Neural cell (in vitro differentiated cells): Measurements from ENCODE around the gene CCDC81. TPM values are rescaled to one million over a fixed set of nuclear protein-coding genes. Genes with fewer than 3 reads are reported as not detected.

Experiments used
- H2AFZ ChIP-seq: fragments of 200-600, 300-800 bp; sonication (generic), shearing (Covaris generic); 2 replicates; pipeline ENCODE4 v1.6.0; 2014; ENCODE audit warnings: low read depth, mild to moderate bottlenecking, antibody characterized with exemption, low read length, moderate library complexity
- H3F3A ChIP-seq: fragments of 200-600 bp; shearing (Covaris generic); 2 replicates; pipeline ENCODE4 v1.6.1; 2016; ENCODE audit warnings: mild to moderate bottlenecking, moderate library complexity, mixed read lengths, antibody characterized with exemption, low read length; ENCODE audit not compliant: insufficient read depth, poor library complexity, severe bottlenecking
- H3K27ac ChIP-seq: fragments of 200-600, 300-800 bp; sonication (generic), shearing (Covaris generic); 2 replicates; pipeline ENCODE4 v1.5.1; 2014; ENCODE audit warnings: mild to moderate bottlenecking, low read length, moderate library complexity
- H3K27me3 ChIP-seq: fragments of 300-800, 200-600 bp; sonication (generic), shearing (Covaris generic); 2 replicates; pipeline ENCODE4 v1.6.0; 2014; ENCODE audit warnings: mild to moderate bottlenecking, low read depth, low read length, moderate library complexity; ENCODE audit not compliant: insufficient read depth
- H3K36me3 ChIP-seq: fragments of 300-800, 200-600 bp; sonication (generic), shearing (Covaris generic); 2 replicates; pipeline ENCODE4 v1.5.1; 2014; ENCODE audit warnings: mild to moderate bottlenecking, antibody characterized with exemption, low read length, moderate library complexity; ENCODE audit not compliant: insufficient read depth
- H3K4me2 ChIP-seq: fragments of 300-800, 200-600 bp; sonication (generic), shearing (Covaris generic); 2 replicates; pipeline ENCODE4 v1.6.0; 2014; ENCODE audit warnings: mild to moderate bottlenecking, low read length
- H3K4me3 ChIP-seq: fragments of 300-800, 200-600 bp; sonication (generic), shearing (Covaris generic); 2 replicates; pipeline ENCODE4 v1.5.1; 2014; ENCODE audit warnings: mild to moderate bottlenecking, low read length, moderate library complexity
- H3K79me2 ChIP-seq: fragments of 200-600 bp; shearing (Covaris generic); replicated peaks from 2 replicates; pipeline ENCODE4 v1.6.0; 2014; ENCODE audit warnings: mild to moderate bottlenecking, low read length, moderate library complexity; ENCODE audit not compliant: insufficient read depth
- H3K9ac ChIP-seq: fragments of 300-800, 200-600 bp; sonication (generic), shearing (Covaris generic); 2 replicates; pipeline ENCODE4 v1.6.1; 2016; ENCODE audit warnings: mild to moderate bottlenecking, low read length, mixed read lengths
- H3K9me2 ChIP-seq: fragments of 200-600 bp; shearing (Covaris generic); 2 replicates; pipeline ENCODE4 v1.6.1; 2016; ENCODE audit warnings: mild to moderate bottlenecking, low read length, mixed read lengths; ENCODE audit not compliant: insufficient read depth
- H3K9me3 ChIP-seq: fragments of 200-600, 300-800 bp; sonication (generic), shearing (Covaris generic); 2 replicates; pipeline ENCODE4 v1.6.1; 2016; ENCODE audit warnings: mild to moderate bottlenecking, mixed run types, low read length, moderate library complexity, mixed read lengths
- H4K20me1 ChIP-seq: fragments of 200-600 bp; shearing (Covaris generic); 2 replicates; pipeline ENCODE4 v1.6.1; 2016; ENCODE audit warnings: mild to moderate bottlenecking, mixed run types; ENCODE audit not compliant: insufficient read depth
- CTCF ChIP-seq: fragments of 450-650 bp; IDR thresholded peaks from 2 replicates; pipeline ENCODE4 v1.5.1; 2014; ENCODE audit warnings: antibody characterized with exemption, mild to moderate bottlenecking, moderate library complexity; ENCODE audit not compliant: poor library complexity, severe bottlenecking
- EP300 ChIP-seq: fragments of 450-650 bp; conservative IDR thresholded peaks from 2 replicates; pipeline ENCODE4 v1.6.1; 2014; ENCODE audit warnings: antibody characterized with exemption, mild to moderate bottlenecking, moderate library complexity; ENCODE audit not compliant: poor library complexity, severe bottlenecking
- EZH2 ChIP-seq: fragments of 200-600, 300-800 bp; shearing (Covaris generic), sonication (generic); IDR thresholded peaks from 2 replicates; pipeline ENCODE4 v1.6.1; 2014; ENCODE audit warnings: antibody characterized with exemption, low read length, borderline replicate concordance, mild to moderate bottlenecking; ENCODE audit not compliant: insufficient read depth, poor library complexity, severe bottlenecking
- MXI1 ChIP-seq: fragments of 450-650 bp; conservative IDR thresholded peaks from 2 replicates; pipeline ENCODE4 v1.6.1; 2014; ENCODE audit warnings: antibody characterized with exemption, mild to moderate bottlenecking; ENCODE audit not compliant: poor library complexity, severe bottlenecking
- POLR2AphosphoS5 ChIP-seq: IDR thresholded peaks from 2 replicates; pipeline ENCODE4 v1.6.1; 2012
- RAD21 ChIP-seq: fragments of 450-650 bp; conservative IDR thresholded peaks from 2 replicates; pipeline ENCODE4 v1.6.1; 2014; ENCODE audit warnings: antibody characterized with exemption, mild to moderate bottlenecking, moderate library complexity
- REST ChIP-seq: IDR thresholded peaks from 2 replicates; pipeline ENCODE4 v1.6.1; 2012; ENCODE audit warnings: borderline replicate concordance
- SMC3 ChIP-seq: fragments of 450-650 bp; conservative IDR thresholded peaks from 2 replicates; pipeline ENCODE4 v1.6.1; 2014; ENCODE audit warnings: antibody characterized with exemption, mild to moderate bottlenecking, moderate library complexity; ENCODE audit not compliant: poor library complexity
- TAF1 ChIP-seq: IDR thresholded peaks from 2 replicates; pipeline ENCODE4 v1.6.1; 2012; ENCODE audit warnings: low read depth
- polyA minus RNA-seq: library from RNA; depleted of rRNA, polyadenylated mRNA; stranded (reverse); fragments of >200 nt; gene quantifications from 2 replicates; pipeline ENCODE4 v1.2.3, GENCODE V29; 2014
- polyA plus RNA-seq: library from polyadenylated mRNA; depleted of rRNA; stranded (reverse); fragments of >200 nt; gene quantifications from 2 replicates; pipeline ENCODE4 v1.2.3, GENCODE V29; 2014

The CCDC81 gene
- polyA plus RNA-seq (1.0 and 2.5 TPM in 2 replicates), polyA minus RNA-seq (2.2 and 2.7 TPM in 2 replicates)

GRCh38 chr11:86374586-86374985, at the start of gene CCDC81:
Gene CCDC81 (plus strand): TSS chr11:86374887. CDS start chr11:86375164, 277 bp downstream.
- H3K4me2 ChIP-seq: no peak within 1 kb of the TSS
- no peaks in the 10 kb centered on the region for H3K79me2 ChIP-seq
- no peaks in the 10 kb centered on the region for H3F3A ChIP-seq
- no peak within 1 kb of the TSS for H2AFZ ChIP-seq
- H3K27me3 ChIP-seq: no peaks in the 10 kb centered on the region
- no peak within 1 kb of the TSS for H3K27ac ChIP-seq
- H3K4me3 ChIP-seq: no peak within 1 kb of the TSS
- no peaks in the 10 kb centered on the region for H3K9me3 ChIP-seq
- H4K20me1 ChIP-seq: no peaks in the 10 kb centered on the region
- no peak within 1 kb of the TSS for H3K9ac ChIP-seq
- no peaks in the 10 kb centered on the region for H3K9me2 ChIP-seq
- H3K36me3 ChIP-seq: no peaks in the 10 kb centered on the region
- no peak for TF ChIP-seq TAF1
- TF ChIP-seq REST: no peak
- no peak for TF ChIP-seq POLR2AphosphoS5
- TF ChIP-seq EZH2: no peak
- no peak for TF ChIP-seq EP300
- TF ChIP-seq MXI1: no peak
- TF ChIP-seq RAD21: no peak
- no peak for TF ChIP-seq SMC3
- no peak for TF ChIP-seq CTCF

- Histone ChIP-seq H3K79me2 (no peaks in the 10 kb centered on the region), H3K27me3 (no peaks in the 10 kb centered on the region), H3K9me2 (no peaks in the 10 kb centered on the region), H3F3A (no peaks in the 10 kb centered on the region), H2AFZ (no peak overlapping the region), H3K36me3 (peaks cover 8% of the 10 kb centered on the region), H3K9me3 (no peaks in the 10 kb centered on the region), H3K27ac (no peak overlapping the region), H3K4me2 (no peak overlapping the region), H3K4me3 (no peak overlapping the region), H4K20me1 (no peaks in the 10 kb centered on the region), H3K9ac (no peak overlapping the region)
- TF ChIP-seq POLR2AphosphoS5: no peak
- no peak for TF ChIP-seq SMC3
- no peak for TF ChIP-seq EP300
- TF ChIP-seq MXI1: no peak
- TF ChIP-seq EZH2: no peak
- TF ChIP-seq RAD21: no peak
- no peak for TF ChIP-seq REST
- no peak for TF ChIP-seq CTCF
- TF ChIP-seq TAF1: no peak
Observed at GRCh38 chr11:86335131-86335767, 39.4 kb upstream of the CCDC81 start.
